Activated B cell treated with CpG ODN at 0.5 μM for 24 hours (primary cell): ENCODE data around the gene RCC2. TPM values are rescaled to one million over a fixed set of nuclear protein-coding genes. Genes with fewer than 3 reads are reported as not detected.
"Not testable (repeated sequence)": the region's sequence is repeated elsewhere in the genome, so short reads cannot be mapped to it uniquely, and the experiment has no call there.

Experiments used
- ATAC-seq: fragments of 200-7000 bp; cut with Tn5 transposase; one replicate; pipeline ENCODE4 v1.10.0; 2021; ENCODE audit warnings: low read depth, mild to moderate bottlenecking, moderate library complexity
- CTCF ChIA-PET: fragments of 350-600 bp; sonication (Branson Sonifier 250); formaldehyde crosslinking; loops from one replicate; lab custom pipeline; 2021; ENCODE audit warnings: antibody characterized with exemption; lab: Charles Lee
- POLR2A ChIA-PET: fragments of 350-600 bp; sonication (Branson Sonifier 250); formaldehyde crosslinking; loops from one replicate; lab custom pipeline; 2021; ENCODE audit warnings: antibody characterized with exemption; lab: Charles Lee
- DNase-seq: peaks from one replicate; pipeline ENCODE4 v3.0.0; 2022
- H3K27ac Mint-ChIP-seq: one replicate; pipeline ENCODE4 v1.8.0; 2020; ENCODE audit warnings: mixed read lengths
- H3K27me3 Mint-ChIP-seq: one replicate; pipeline ENCODE4 v1.8.0; 2021; ENCODE audit warnings: mixed read lengths
- H3K36me3 Mint-ChIP-seq: one replicate; pipeline ENCODE4 v1.8.0; 2021; ENCODE audit warnings: low read depth, mixed read lengths
- H3K4me1 Mint-ChIP-seq: one replicate; pipeline ENCODE4 v1.8.0; 2021; ENCODE audit warnings: mixed read lengths
- H3K4me3 Mint-ChIP-seq: one replicate; pipeline ENCODE4 v1.8.0; 2020; ENCODE audit warnings: mild to moderate bottlenecking, mixed read lengths
- H3K9me3 Mint-ChIP-seq: one replicate; pipeline ENCODE4 v1.8.0; 2020; ENCODE audit warnings: mixed read lengths
- intact Hi-C: fragments of 100-400 bp; cut with micrococcal nuclease; formaldehyde crosslinking; loops from one replicate; pipeline ENCODE4 v1.15.1; 2024
- total RNA-seq: library from RNA; stranded (reverse); gene quantifications from 2 replicates; pipeline ENCODE4 v1.2.3, GENCODE V29; 2022
- TF ChIP-seq, protein P1 (sequence below): fragments of 200-600 bp; IDR thresholded peaks from one replicate; pipeline ENCODE4 v1.8.0; 2022; ENCODE audit warnings: antibody characterized with exemption, mild to moderate bottlenecking

The RCC2 gene
- total RNA-seq, 1 donor from 2014 or later, result 85.1 TPM

DNA sequence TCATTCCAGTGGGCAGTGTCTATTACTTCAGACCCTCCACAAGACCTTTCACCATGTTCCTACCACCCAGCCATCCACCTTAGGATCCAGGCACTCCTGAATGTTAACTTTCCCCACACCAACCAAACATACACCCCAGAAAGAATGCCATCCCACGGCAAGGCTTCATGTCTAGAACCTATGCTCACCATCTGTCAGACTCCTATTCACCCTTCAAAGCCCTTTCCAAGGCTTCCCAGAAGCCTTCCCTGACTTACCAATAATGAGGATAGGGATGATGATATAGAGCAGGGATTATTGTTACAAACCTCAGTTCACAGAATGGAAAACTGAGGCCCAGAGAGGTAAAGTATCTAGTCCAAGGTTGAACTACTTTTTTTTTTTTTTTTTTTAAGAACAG, 19.3 kb upstream of the RCC2 start:
- intact Hi-C loops, result no loop called here
- no peaks in the 10 kb centered on the region for H3K9me3 Mint-ChIP-seq
- TF ChIP-seq, protein P1, sequence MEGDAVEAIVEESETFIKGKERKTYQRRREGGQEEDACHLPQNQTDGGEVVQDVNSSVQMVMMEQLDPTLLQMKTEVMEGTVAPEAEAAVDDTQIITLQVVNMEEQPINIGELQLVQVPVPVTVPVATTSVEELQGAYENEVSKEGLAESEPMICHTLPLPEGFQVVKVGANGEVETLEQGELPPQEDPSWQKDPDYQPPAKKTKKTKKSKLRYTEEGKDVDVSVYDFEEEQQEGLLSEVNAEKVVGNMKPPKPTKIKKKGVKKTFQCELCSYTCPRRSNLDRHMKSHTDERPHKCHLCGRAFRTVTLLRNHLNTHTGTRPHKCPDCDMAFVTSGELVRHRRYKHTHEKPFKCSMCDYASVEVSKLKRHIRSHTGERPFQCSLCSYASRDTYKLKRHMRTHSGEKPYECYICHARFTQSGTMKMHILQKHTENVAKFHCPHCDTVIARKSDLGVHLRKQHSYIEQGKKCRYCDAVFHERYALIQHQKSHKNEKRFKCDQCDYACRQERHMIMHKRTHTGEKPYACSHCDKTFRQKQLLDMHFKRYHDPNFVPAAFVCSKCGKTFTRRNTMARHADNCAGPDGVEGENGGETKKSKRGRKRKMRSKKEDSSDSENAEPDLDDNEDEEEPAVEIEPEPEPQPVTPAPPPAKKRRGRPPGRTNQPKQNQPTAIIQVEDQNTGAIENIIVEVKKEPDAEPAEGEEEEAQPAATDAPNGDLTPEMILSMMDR, result no peak

DNA sequence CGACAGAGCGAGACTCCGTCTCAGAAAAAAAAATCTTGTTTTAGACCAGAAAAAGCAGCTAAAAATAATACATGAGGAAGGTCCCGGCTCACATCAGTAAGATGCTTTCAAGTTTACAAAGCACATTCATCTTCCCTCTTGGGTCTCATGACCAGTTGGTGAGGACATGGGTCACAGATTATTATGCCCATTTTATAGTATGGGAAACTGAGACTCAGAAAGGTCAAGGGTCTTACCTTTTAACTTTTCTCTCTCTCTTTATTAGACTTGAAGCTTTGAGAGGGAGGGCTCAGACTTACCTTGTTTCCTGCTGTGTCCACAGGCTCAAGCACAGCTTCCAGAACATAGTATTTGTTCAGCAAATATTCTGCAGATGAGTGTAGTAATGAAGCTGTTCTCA, 13.2 kb upstream of the RCC2 start:
- ChIA-PET POLR2A (interaction anchor here (1.1 kb wide), 1 partner anchor 14 kb away, joined by 6 read pairs; no protein-coding TSS in a partner anchor), CTCF (interaction anchor here (0.6 to 0.8 kb wide), 2 partner anchors 42 to 1882 kb away, joined by 3 read pairs; no protein-coding TSS in a partner anchor)
- no peak for DNase-seq
- no peak for ATAC-seq
- intact Hi-C loops, result no loop called here
- TF ChIP-seq, protein P1, result no peak
- H3K4me3 Mint-ChIP-seq, result no peak overlapping the region
- H3K9me3 Mint-ChIP-seq, result no peaks in the 10 kb centered on the region
- H3K36me3 Mint-ChIP-seq, result no peaks in the 10 kb centered on the region
- peaks cover 8% of the 10 kb centered on the region for H3K4me1 Mint-ChIP-seq
- no peak overlapping the region for H3K27ac Mint-ChIP-seq
- no peaks in the 10 kb centered on the region for H3K27me3 Mint-ChIP-seq

More for the DNA sequence above, 19.3 kb upstream of the RCC2 start:
- no peak for DNase-seq
- no peak overlapping the region for H3K4me3 Mint-ChIP-seq
- no peaks in the 10 kb centered on the region for H3K4me1 Mint-ChIP-seq
- ATAC-seq, result no peak
- POLR2A ChIA-PET, result no interaction called here
- no peak overlapping the region for H3K27ac Mint-ChIP-seq
- no peaks in the 10 kb centered on the region for H3K27me3 Mint-ChIP-seq
- H3K36me3 Mint-ChIP-seq, result no peaks in the 10 kb centered on the region
- CTCF ChIA-PET, result no interaction called here

DNA sequence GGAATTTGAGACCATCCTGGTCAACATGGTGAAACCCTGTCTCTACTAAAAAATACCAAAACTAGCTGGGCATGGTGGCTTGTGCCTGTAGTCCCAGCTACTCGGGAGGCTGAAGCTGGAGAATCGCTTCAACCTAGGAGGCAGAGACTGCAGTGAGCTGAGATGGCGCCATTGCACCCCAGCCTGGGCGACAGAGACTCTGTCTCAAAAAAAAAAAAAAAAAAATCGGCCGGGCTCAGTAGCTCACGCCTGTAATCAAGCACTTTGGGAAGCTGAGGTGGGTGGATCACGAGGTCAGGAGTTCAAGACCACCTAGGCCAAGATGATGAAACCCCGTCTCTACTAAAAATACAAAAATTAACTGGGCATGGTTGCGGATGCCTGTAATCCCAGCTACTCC, 12.7 kb upstream of the RCC2 start:
- H3K36me3 Mint-ChIP-seq, H3K4me1 Mint-ChIP-seq, DNase-seq, ATAC-seq, intact Hi-C loops, H3K27me3 Mint-ChIP-seq, H3K27ac Mint-ChIP-seq, H3K4me3 Mint-ChIP-seq, H3K9me3 Mint-ChIP-seq: not testable (repeated sequence)
- CTCF ChIA-PET, result interaction anchor here (0.8 kb wide), 1 partner anchor 42 kb away, joined by 3 read pairs; no protein-coding TSS in a partner anchor
- POLR2A ChIA-PET, result interaction anchor here (1.1 kb wide), 1 partner anchor 14 kb away, joined by 6 read pairs; no protein-coding TSS in a partner anchor

DNA sequence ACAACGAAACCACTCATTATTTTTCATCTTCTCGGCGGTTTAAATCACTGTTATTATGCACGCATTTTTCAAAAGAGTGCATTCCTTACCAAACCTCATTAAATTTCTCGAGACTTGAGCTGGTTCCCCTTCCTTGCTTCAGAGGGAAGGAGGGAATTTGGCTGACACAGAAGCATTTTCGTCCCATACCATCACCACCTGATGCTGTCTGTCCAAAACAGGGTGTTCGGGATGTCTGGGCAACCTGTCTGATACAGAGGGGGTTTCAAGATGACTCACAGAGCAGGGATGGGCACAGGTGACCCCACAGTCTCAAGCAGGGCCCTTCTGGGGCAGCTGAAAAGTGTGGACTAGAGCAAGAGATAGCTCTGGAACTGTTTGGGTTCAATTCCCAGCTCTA, 12.3 kb upstream of the RCC2 start:
- TF ChIP-seq, protein P1, result no peak
- CTCF ChIA-PET, result no interaction called here
- peaks cover 8% of the 10 kb centered on the region for H3K4me1 Mint-ChIP-seq
- no peak overlapping the region for H3K27ac Mint-ChIP-seq
- intact Hi-C loops, result no loop called here
- peaks cover 1% of the 10 kb centered on the region for H3K27me3 Mint-ChIP-seq
- POLR2A ChIA-PET, result interaction anchor here (1.1 kb wide), 1 partner anchor 13 kb away, joined by 6 read pairs; no protein-coding TSS in a partner anchor
- no peaks in the 10 kb centered on the region for H3K36me3 Mint-ChIP-seq
- DNase-seq (no peak), ATAC-seq (no peak)
- no peaks in the 10 kb centered on the region for H3K9me3 Mint-ChIP-seq
- H3K4me3 Mint-ChIP-seq, result no peak overlapping the region

DNA sequence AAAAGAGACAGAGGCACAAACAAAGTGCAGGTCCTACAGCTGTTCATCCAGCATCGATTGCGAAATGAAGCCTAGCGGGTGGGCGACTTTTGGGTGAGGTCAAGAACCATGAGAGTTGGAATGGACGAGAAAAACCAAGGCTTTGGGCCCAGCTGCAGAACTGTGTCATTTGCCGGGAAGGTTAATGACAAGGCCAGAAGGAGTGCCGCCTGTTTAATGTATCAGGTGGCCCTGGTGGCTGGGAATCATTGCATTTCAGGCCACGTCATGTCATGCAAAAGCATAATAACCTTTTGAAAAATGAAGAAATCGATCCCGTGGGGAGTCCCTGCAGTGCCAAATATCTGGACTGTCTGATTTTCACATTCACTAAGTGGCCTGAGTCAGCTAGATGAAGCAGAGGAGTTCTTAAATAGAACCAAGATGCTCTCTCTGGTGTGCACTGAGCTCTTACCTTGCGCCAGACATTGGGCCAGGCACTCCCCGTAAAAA, 8.1 kb upstream of the RCC2 start:
- H3K27ac Mint-ChIP-seq, result no peak overlapping the region
- ATAC-seq, result no peak
- no peak overlapping the region for H3K4me3 Mint-ChIP-seq
- no peaks in the 10 kb centered on the region for H3K36me3 Mint-ChIP-seq
- H3K27me3 Mint-ChIP-seq, result peaks cover 10% of the 10 kb centered on the region
- TF ChIP-seq, protein P1, result no peak
- H3K4me1 Mint-ChIP-seq, result peaks cover 3% of the 10 kb centered on the region
- CTCF ChIA-PET, result no interaction called here
- DNase-seq, result no peak
- POLR2A ChIA-PET, result no interaction called here
- no peaks in the 10 kb centered on the region for H3K9me3 Mint-ChIP-seq
- intact Hi-C loops, result no loop called here
